Measurements from ENCODE around the gene MYF5. TPM values are rescaled to one million over a fixed set of nuclear protein-coding genes. Genes with fewer than 3 reads are reported as not detected.

Gene MYF5
- total RNA-seq, 1 experiment from 2014 or later = not detected

DNA sequence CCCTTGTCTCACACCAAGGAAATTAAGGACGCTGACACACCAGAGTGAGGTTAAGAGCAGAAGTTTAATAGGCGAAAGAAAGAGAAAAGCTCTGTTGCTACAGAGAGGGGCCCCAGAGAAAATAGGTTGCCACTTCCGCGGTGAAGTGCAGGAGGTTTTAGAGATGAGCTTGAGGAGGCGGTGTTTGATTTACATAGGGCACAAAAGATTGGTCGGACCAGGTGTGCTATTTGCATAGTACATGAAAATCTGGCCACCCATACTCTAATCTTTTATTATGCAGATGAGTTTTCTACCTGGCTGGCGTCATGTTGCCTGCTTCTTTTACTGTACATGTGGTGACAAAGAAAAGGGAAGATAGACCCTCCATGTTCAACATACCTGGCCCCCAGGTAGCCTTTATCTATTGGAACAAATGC, 32.6 kb upstream of the MYF5 start:
- no peaks in the 10 kb centered on the region for H3K27me3 Mint-ChIP-seq (ENCODE audit: low read depth)
- DNase-seq (ENCODE audit: low spot score) = peak; percentile 48
- ChIA-PET POLR2A (no interaction called here), CTCF (interaction anchor here (0.6 to 2.0 kb wide), 8 partner anchors 15 to 574 kb away, joined by 3 to 10 read pairs (median 4); no protein-coding TSS in a partner anchor)
- H3K9me3 Mint-ChIP-seq = peaks cover 7% of the 10 kb centered on the region
- H3K27ac Mint-ChIP-seq = peak overlapping the region; percentile 97
- TF ChIP-seq TP53 (CRISPR knock-in tag; IDR thresholded peaks at IDR 0.05) (no peak), TEAD1 (CRISPR knock-in tag; IDR thresholded peaks at IDR 0.05) (peak; percentile 29; the same call in 1 of the 2 replicates)
- H3K4me1 Mint-ChIP-seq = peaks cover 16% of the 10 kb centered on the region
- H3K36me3 Mint-ChIP-seq = no peaks in the 10 kb centered on the region
- peak; percentile 98 for ATAC-seq
- H3K4me3 Mint-ChIP-seq = peak overlapping the region; percentile 57

- ChIA-PET CTCF (interaction anchor here (1.5 kb wide), 1 partner anchor 21 kb away, joined by 3 read pairs; no protein-coding TSS in a partner anchor), POLR2A (no interaction called here)
- no peak for DNase-seq (ENCODE audit: low spot score)
- Mint-ChIP-seq H3K27me3 (ENCODE audit: low read depth) (no peaks in the 10 kb centered on the region), H3K27ac (no peak overlapping the region), H3K4me3 (no peak overlapping the region), H3K9me3 (peaks cover 7% of the 10 kb centered on the region), H3K36me3 (no peaks in the 10 kb centered on the region), H3K4me1 (peaks cover 4% of the 10 kb centered on the region; the same call in 1 of the 2 replicates)
- no peak for ATAC-seq
- TF ChIP-seq ETV6 (CRISPR knock-in tag; IDR thresholded peaks at IDR 0.05) = no peak
- TF ChIP-seq ARID4B (CRISPR knock-in tag; IDR thresholded peaks at IDR 0.05; ENCODE audit: borderline replicate concordance) = no peak
- TF ChIP-seq, protein P1, sequence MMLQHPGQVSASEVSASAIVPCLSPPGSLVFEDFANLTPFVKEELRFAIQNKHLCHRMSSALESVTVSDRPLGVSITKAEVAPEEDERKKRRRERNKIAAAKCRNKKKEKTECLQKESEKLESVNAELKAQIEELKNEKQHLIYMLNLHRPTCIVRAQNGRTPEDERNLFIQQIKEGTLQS (CRISPR knock-in tag; conservative IDR thresholded peaks at IDR 0.05) = no peak
- no peak for TF ChIP-seq CDX4 (CRISPR knock-in tag; IDR thresholded peaks at IDR 0.05; ENCODE audit: borderline replicate concordance)
- TF ChIP-seq OVOL2 (CRISPR knock-in tag; IDR thresholded peaks at IDR 0.05; ENCODE audit: borderline replicate concordance) = no peak
- TF ChIP-seq NFYB (CRISPR knock-in tag; conservative IDR thresholded peaks at IDR 0.05; ENCODE audit: low read depth) = no peak
- TF ChIP-seq, protein P2, sequence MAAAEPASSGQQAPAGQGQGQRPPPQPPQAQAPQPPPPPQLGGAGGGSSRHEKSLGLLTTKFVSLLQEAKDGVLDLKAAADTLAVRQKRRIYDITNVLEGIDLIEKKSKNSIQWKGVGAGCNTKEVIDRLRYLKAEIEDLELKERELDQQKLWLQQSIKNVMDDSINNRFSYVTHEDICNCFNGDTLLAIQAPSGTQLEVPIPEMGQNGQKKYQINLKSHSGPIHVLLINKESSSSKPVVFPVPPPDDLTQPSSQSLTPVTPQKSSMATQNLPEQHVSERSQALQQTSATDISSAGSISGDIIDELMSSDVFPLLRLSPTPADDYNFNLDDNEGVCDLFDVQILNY (CRISPR knock-in tag; IDR thresholded peaks at IDR 0.05) = no peak
- no peak for TF ChIP-seq MXD4 (CRISPR knock-in tag; IDR thresholded peaks at IDR 0.05; ENCODE audit: borderline replicate concordance)
- no peak for TF ChIP-seq FOXP1 (CRISPR knock-in tag; IDR thresholded peaks at IDR 0.05; ENCODE audit: borderline replicate concordance)
Measured at GRCh38 chr12:80690090-80690489, 26.6 kb upstream of the MYF5 start.

DNA sequence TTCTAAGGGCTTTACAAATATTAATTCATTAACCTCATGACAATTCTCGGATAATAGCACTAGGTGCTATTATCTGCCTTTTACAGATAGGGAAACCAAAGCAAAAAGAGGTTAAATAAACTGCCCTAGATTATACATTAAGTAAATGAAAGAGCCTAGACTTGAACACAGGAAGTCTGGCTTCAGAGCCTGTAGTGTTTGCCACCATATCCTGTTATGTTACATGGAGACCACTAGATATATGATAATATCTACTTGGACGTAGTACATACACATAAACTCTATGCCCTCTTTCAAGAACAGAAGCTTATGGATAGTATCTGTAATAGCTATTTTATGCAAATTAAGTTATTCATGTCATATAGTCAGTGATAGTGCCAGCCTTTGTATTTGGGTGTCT, 26.2 kb upstream of the MYF5 start:
- Mint-ChIP-seq H3K4me1 (peaks cover 4% of the 10 kb centered on the region; the same call in 1 of the 2 replicates), H3K27me3 (ENCODE audit: low read depth) (no peaks in the 10 kb centered on the region), H3K27ac (no peak overlapping the region), H3K4me3 (no peak overlapping the region), H3K36me3 (no peaks in the 10 kb centered on the region), H3K9me3 (peaks cover 7% of the 10 kb centered on the region)
- POLR2A ChIA-PET = no interaction called here
- DNase-seq (ENCODE audit: low spot score) (no peak), ATAC-seq (no peak)
- CTCF ChIA-PET = interaction anchor here (1.5 kb wide), 1 partner anchor 20 kb away, joined by 3 read pairs; no protein-coding TSS in a partner anchor
- TF ChIP-seq ZNF423 (CRISPR knock-in tag; IDR thresholded peaks at IDR 0.05) (no peak), ZNF121 (CRISPR knock-in tag; IDR thresholded peaks at IDR 0.05) (no peak), JUN (CRISPR knock-in tag; IDR thresholded peaks at IDR 0.05) (no peak), ZNF317 (CRISPR knock-in tag; IDR thresholded peaks at IDR 0.05; ENCODE audit: borderline replicate concordance, low read depth) (no peak), CTCF (IDR thresholded peaks at IDR 0.05) (no peak), JAZF1 (CRISPR knock-in tag; IDR thresholded peaks at IDR 0.05) (no peak), NR2C2 (CRISPR knock-in tag; IDR thresholded peaks at IDR 0.05) (no peak)
- TF ChIP-seq, protein P3, sequence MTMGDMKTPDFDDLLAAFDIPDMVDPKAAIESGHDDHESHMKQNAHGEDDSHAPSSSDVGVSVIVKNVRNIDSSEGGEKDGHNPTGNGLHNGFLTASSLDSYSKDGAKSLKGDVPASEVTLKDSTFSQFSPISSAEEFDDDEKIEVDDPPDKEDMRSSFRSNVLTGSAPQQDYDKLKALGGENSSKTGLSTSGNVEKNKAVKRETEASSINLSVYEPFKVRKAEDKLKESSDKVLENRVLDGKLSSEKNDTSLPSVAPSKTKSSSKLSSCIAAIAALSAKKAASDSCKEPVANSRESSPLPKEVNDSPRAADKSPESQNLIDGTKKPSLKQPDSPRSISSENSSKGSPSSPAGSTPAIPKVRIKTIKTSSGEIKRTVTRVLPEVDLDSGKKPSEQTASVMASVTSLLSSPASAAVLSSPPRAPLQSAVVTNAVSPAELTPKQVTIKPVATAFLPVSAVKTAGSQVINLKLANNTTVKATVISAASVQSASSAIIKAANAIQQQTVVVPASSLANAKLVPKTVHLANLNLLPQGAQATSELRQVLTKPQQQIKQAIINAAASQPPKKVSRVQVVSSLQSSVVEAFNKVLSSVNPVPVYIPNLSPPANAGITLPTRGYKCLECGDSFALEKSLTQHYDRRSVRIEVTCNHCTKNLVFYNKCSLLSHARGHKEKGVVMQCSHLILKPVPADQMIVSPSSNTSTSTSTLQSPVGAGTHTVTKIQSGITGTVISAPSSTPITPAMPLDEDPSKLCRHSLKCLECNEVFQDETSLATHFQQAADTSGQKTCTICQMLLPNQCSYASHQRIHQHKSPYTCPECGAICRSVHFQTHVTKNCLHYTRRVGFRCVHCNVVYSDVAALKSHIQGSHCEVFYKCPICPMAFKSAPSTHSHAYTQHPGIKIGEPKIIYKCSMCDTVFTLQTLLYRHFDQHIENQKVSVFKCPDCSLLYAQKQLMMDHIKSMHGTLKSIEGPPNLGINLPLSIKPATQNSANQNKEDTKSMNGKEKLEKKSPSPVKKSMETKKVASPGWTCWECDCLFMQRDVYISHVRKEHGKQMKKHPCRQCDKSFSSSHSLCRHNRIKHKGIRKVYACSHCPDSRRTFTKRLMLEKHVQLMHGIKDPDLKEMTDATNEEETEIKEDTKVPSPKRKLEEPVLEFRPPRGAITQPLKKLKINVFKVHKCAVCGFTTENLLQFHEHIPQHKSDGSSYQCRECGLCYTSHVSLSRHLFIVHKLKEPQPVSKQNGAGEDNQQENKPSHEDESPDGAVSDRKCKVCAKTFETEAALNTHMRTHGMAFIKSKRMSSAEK (CRISPR knock-in tag; IDR thresholded peaks at IDR 0.05; ENCODE audit: borderline replicate concordance) = no peak
- TF ChIP-seq, protein P2 (CRISPR knock-in tag; IDR thresholded peaks at IDR 0.05) = no peak
